ENCODE results near the gene MMD2.
"Not testable (repeated sequence)": the region's sequence is repeated elsewhere in the genome, so short reads cannot be mapped to it uniquely, and the experiment has no call there.

The MMD2 gene

DNA sequence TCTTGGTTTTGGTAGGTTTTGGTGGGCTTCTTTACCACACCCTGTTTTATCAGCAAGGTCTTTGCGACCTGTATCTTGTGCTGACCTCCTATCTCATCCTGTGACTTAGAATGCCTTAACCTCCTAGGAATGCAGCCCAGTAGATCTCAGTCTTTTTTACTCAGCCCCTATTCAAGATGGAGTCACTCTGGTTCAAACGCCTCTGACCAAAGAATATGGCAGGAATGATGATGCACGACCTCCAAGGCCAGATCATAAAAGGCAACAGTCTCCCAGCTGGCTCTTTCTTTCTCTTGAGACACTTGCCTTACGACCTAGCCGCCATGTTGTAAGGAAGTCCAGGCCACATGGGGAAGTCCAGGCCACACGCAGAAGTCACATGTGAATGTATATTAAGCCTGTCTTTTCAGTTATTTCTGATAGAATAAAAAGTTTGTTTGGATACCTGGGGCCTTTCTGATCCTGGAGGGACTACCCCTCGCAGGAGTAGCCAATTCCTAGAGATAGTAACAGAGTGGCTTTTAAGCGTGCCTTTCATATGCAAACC is 65.0 kb downstream of the MMD2 start:
- H3K79me2 ChIP-seq (ENCODE audit: insufficient read depth, low read depth) = no peaks in the 10 kb centered on the region

DNA sequence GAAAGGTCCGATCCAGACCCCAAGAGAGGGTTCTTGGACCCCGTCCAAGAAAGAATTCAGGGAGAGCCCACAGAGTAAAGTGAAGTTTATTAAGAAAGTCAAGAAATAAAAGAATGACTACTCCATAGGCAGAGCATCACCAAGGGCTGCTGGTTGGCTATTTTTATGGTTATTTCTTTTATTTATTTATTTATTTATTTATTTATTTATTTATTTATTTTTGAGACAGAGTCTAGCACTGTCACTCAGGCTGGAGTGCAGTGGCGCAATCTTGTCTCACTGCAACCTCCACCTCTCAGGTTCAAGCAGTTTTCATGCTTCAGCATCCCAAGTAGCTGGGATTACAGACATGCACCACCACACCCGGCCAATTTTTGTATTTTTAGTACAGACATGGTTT is 65.8 kb downstream of the MMD2 start:
- not testable (repeated sequence) for H3K4me3 ChIP-seq (IDR thresholded peaks at IDR 0.05; ENCODE audit: insufficient read depth, low read depth, low read length)

More for the DNA sequence above, 65.0 kb downstream of the MMD2 start:
- Histone ChIP-seq H3K4me3 (IDR thresholded peaks at IDR 0.05; ENCODE audit: insufficient read depth, low read depth, low read length) (no peak overlapping the region), H3K4me2 (no peak overlapping the region), H3K9ac (no peak overlapping the region), H4K20me1 (ENCODE audit: insufficient read depth) (no peaks in the 10 kb centered on the region), H3K4me1 (ENCODE audit: low read depth, poor library complexity, severe bottlenecking) (no peaks in the 10 kb centered on the region), H3K27ac (no peak overlapping the region), H3K36me3 (ENCODE audit: insufficient read depth) (no peaks in the 10 kb centered on the region), H2AFZ (ENCODE audit: low read depth) (no peak overlapping the region), H3K27me3 (ENCODE audit: insufficient read depth, low read depth) (no peaks in the 10 kb centered on the region)
- TF ChIP-seq, protein P1, sequence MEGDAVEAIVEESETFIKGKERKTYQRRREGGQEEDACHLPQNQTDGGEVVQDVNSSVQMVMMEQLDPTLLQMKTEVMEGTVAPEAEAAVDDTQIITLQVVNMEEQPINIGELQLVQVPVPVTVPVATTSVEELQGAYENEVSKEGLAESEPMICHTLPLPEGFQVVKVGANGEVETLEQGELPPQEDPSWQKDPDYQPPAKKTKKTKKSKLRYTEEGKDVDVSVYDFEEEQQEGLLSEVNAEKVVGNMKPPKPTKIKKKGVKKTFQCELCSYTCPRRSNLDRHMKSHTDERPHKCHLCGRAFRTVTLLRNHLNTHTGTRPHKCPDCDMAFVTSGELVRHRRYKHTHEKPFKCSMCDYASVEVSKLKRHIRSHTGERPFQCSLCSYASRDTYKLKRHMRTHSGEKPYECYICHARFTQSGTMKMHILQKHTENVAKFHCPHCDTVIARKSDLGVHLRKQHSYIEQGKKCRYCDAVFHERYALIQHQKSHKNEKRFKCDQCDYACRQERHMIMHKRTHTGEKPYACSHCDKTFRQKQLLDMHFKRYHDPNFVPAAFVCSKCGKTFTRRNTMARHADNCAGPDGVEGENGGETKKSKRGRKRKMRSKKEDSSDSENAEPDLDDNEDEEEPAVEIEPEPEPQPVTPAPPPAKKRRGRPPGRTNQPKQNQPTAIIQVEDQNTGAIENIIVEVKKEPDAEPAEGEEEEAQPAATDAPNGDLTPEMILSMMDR (conservative IDR thresholded peaks at IDR 0.05; ENCODE audit: low read depth, low read length) = no peak

DNA sequence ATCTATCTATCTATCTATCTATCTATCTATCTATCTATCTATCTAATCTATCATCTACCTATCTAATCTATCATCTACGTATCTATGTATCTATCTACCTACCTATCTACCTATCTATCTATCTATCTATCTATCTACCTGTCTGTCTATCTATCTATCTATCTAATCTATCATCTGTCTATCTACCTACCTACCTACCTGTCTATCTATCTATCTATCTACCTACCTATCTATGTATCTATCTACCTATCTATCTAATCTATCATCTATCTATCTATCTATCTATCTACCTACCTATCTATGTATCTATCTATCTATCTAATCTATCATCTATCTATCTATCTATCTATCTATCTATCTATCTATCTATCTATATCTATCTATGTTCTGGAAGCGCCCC is 67.5 kb downstream of the MMD2 start:
- H4K20me1 ChIP-seq (ENCODE audit: insufficient read depth); H3K9ac ChIP-seq; H3K4me2 ChIP-seq; H3K36me3 ChIP-seq (ENCODE audit: insufficient read depth); H3K79me2 ChIP-seq (ENCODE audit: insufficient read depth, low read depth); H3K27ac ChIP-seq; H3K4me1 ChIP-seq (ENCODE audit: low read depth, poor library complexity, severe bottlenecking); H2AFZ ChIP-seq (ENCODE audit: low read depth); H3K4me3 ChIP-seq (IDR thresholded peaks at IDR 0.05; ENCODE audit: insufficient read depth, low read depth, low read length); H3K27me3 ChIP-seq (ENCODE audit: insufficient read depth, low read depth): not testable (repeated sequence)

More for the DNA sequence above, 65.8 kb downstream of the MMD2 start:
- not testable (repeated sequence) for H3K27me3 ChIP-seq (ENCODE audit: insufficient read depth, low read depth); H3K79me2 ChIP-seq (ENCODE audit: insufficient read depth, low read depth); H3K36me3 ChIP-seq (ENCODE audit: insufficient read depth); H2AFZ ChIP-seq (ENCODE audit: low read depth); H3K4me2 ChIP-seq; H4K20me1 ChIP-seq (ENCODE audit: insufficient read depth); H3K4me1 ChIP-seq (ENCODE audit: low read depth, poor library complexity, severe bottlenecking); H3K9ac ChIP-seq; H3K27ac ChIP-seq

GRCh38 chr7:4889682-4890081 is 69.3 kb downstream of the MMD2 start:
- Histone ChIP-seq H3K27me3 (ENCODE audit: insufficient read depth, low read depth) (no peaks in the 10 kb centered on the region), H2AFZ (ENCODE audit: low read depth) (no peak overlapping the region), H3K4me1 (ENCODE audit: low read depth, poor library complexity, severe bottlenecking) (no peaks in the 10 kb centered on the region), H3K4me2 (no peak overlapping the region), H4K20me1 (ENCODE audit: insufficient read depth) (no peaks in the 10 kb centered on the region), H3K79me2 (ENCODE audit: insufficient read depth, low read depth) (no peaks in the 10 kb centered on the region), H3K36me3 (ENCODE audit: insufficient read depth) (no peaks in the 10 kb centered on the region), H3K4me3 (IDR thresholded peaks at IDR 0.05; ENCODE audit: insufficient read depth, low read depth, low read length) (no peak overlapping the region), H3K9ac (no peak overlapping the region), H3K27ac (no peak overlapping the region)
- TF ChIP-seq, protein P1 (conservative IDR thresholded peaks at IDR 0.05; ENCODE audit: low read depth, low read length) = no peak

- Histone ChIP-seq H3K4me1 (ENCODE audit: low read depth, poor library complexity, severe bottlenecking) (no peaks in the 10 kb centered on the region), H3K27me3 (ENCODE audit: insufficient read depth, low read depth) (no peaks in the 10 kb centered on the region), H3K36me3 (ENCODE audit: insufficient read depth) (no peaks in the 10 kb centered on the region), H3K4me3 (IDR thresholded peaks at IDR 0.05; ENCODE audit: insufficient read depth, low read depth, low read length) (no peak overlapping the region), H4K20me1 (ENCODE audit: insufficient read depth) (no peaks in the 10 kb centered on the region), H2AFZ (ENCODE audit: low read depth) (no peak overlapping the region), H3K4me2 (no peak overlapping the region), H3K9ac (no peak overlapping the region), H3K79me2 (ENCODE audit: insufficient read depth, low read depth) (no peaks in the 10 kb centered on the region), H3K27ac (no peak overlapping the region)
- TF ChIP-seq, protein P1 (conservative IDR thresholded peaks at IDR 0.05; ENCODE audit: low read depth, low read length) = no peak
These were observed 70.8 kb downstream of the MMD2 start for GRCh38 chr7:4888161-4888560.

Data from KMS-11 (cell line).